NCI-H345 treated with DMSO at 0.1 percent for 48 hours (cell line): Measurements from ENCODE around the gene TMEM218.

Source experiments
- DNase-seq: peaks from one replicate; lab custom pipeline; 2025; ENCODE audit not compliant: unreplicated experiment; lab: John Stamatoyannopoulos, UW

Gene TMEM218

DNA sequence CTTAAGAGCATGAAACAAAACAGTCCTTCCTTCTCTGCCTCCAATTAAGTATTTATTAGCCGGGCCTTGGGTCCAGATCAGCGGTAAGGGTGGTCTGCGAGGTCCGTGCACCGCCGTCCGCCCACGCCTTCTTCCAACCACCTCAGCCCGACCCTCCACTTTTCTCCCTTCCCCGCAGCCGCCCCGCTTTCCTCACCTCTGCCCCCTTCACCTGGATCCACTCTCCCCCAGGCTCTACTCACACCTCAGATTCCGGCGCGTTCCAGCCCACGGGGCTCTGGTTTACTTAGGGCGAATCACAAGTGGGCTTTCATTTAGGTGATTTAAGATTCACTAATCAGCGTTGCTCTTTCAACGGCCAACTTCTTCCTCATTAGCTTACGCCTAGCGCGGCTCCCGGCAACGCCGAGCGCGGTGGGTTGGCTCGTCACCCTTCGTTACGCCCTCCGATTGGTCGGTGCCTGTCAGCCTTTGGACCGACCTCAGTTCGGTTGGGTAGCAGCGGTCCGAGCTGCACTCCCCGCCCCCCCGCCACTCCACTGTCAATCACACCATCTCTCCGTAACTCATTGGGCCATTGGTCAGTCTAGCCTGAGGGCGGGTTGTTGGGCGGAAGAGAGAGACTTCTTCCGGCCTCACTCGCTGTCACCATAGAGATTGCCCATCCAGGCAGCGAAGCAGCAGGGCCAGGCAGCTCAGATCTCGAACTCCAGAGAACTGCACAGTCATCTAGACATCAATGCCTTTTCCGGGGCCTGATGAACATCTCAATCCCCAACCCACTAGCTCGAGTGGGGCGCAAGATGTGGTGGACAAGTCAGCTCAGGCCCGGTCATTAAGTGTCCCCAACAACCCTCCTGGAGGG lies at the start of gene TMEM218:
TMEM218 (minus strand) TSS at position 284 of the 865 bp plus-strand sequence. CDS start 9,385 bp downstream, outside the sequence.
- peak; percentile 96 for DNase-seq

DNA sequence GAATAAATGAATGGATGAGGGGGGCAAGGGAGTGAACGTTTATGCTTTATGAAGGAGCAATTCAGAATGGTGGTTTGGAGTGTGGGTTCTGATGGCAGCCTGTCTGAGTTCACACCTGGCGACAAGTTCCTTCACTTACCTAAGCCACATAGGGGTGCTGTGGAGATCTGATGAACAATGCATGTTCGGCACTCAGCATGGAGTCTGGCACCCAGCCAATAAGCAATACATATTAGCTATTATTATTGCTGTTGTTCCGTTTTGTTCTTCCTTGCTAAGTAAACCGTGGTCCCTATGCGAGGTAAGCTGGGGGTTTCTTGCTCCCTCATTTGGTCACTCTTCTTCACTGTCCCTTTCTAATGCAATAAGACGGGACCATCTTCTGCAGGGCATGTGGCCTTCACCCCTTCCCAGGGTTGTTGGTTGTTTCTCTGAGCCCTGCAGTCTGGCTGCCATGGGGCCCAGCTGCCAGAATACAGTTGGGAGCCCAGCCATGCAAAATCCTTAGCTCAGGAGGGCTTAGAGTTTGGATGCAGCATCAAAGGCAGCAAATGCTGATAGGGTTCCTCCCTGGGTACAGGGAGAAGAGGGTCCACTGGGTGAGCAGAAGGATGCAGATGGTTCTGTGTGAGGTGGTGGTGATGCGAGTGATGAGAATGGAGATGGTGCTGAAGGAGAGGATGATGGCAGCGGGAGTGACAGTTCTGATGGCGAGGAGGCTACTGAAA lies 46.7 kb upstream of the TMEM218 start:
- no peak for DNase-seq

DNA sequence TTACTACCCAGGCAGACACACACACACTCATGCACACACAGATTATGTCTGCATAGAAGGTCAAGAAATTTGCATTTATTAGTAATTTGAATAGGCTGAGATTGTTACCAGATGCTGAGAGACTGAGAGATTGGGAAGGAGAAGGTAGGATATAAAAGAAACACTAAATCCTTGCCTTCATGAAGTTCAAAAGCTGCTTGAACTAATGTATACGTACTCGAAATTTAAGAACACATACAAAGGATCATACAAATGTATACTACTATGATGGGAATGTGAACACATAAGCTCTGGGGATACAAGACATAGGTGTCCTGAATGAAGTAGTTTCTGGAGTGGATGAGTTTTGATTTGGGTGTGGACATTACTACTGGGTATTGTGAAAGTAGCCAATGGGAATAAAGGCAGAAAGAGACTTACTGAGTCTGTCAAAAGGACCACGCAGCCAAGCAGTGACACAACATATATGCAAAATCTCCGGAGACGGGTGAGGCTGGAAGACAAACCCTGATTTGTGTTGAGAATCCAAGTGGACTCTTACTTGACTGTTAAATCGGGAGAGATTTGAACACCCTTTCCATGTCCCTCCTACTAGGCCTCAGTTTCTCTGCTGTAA lies 45.8 kb upstream of the TMEM218 start:
- no peak for DNase-seq

DNA sequence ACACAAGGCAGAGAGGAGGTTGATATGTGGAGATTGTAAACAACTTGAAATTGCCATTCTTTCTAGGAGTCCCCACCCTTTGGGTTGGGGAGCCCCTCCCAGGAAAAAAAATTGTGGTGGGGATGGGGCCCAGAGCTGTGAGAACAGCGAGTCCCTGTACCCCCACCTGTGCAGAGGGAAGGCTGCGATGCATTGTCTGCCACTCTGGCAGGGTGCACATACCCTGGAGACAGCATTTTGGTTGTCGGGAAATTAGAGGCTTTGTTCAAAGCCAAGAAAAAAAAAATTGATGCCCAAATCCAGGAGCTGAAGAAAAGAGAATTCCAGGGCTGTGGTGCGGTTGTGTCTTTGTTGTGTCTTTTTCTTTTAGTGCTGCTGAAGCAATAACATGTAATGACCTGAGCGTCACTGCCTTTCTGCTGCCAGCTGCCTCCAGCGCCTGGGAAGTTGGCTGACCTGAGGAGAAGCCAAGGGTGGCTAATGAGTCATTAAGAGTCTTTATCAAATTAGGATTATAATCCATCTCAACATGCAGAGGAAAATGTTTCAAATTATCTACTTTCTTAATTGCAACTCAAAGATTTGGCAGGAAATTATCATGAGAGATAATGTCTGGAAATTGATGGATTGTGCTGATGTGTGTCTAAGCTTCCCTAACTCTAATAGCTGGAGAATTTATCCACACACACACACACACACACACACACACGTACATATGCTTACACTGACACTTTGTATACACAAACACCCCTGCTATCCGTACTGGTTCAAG lies 45.1 kb upstream of the TMEM218 start:
- no peak for DNase-seq

DNA sequence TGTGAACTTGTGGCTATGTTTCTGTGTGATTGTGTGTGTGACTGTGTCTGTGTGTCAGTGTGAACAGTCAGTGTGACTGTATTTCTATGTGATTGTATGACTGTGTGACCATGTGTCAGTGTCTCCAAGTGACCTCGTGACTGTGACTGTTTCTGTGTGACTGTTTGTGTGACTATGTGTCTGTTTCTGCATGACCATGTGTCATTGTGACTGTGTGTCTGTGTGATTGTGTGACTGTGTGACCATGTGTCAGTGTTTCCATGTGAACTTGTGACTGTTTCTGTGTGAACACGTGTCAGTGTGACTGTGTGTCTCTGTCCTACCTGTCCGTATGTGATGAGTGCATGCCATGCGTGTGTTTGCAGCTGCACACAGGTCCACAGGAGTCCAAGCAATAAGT lies 44.3 kb upstream of the TMEM218 start:
- DNase-seq: no peak

GRCh38 chr11:125155100-125155444 lies 43.6 kb upstream of the TMEM218 start:
- no peak for DNase-seq

GRCh38 chr11:125154378-125155099 lies 43.1 kb upstream of the TMEM218 start:
- DNase-seq: no peak

GRCh38 chr11:125153837-125154236 lies 42.4 kb upstream of the TMEM218 start:
- DNase-seq: no peak

DNA sequence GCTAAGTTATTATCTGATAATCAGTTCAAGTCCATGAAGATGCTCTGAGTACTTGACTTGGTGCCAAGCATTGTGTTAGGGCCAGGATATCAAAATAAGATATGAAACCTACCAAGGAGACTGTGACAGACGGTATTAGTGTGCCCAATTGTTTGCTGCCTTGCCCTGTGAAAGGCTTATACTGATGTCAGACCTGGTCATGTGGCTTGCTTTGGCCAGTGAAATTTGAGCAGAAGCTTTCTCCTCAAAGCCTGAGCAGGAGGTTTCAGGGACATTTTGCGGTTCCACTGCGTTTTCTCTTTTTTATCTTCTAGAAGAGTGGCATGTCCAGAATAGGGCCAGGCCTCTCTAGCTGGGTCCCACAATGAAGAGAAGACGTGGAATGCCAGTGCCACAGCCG lies 37.3 kb upstream of the TMEM218 start:
- no peak for DNase-seq

DNA sequence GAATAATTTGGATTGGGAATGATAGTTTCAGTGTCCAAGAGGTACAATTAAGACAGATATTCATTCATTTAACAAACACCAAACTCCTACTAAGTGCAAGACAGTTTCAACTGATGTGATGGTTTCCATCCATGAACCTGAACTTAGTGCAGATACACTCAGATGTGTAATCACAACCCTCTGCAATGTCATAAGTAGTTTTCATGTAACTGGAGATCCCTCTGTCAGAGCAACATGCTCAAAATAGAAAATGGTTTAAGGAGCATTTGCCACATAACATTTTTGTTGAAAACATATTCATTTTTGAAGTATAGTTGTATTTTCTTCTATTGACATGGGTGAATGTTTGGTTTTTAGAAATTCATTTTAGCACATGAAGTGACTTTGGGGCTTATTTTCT lies 36.6 kb upstream of the TMEM218 start:
- no peak for DNase-seq

DNA sequence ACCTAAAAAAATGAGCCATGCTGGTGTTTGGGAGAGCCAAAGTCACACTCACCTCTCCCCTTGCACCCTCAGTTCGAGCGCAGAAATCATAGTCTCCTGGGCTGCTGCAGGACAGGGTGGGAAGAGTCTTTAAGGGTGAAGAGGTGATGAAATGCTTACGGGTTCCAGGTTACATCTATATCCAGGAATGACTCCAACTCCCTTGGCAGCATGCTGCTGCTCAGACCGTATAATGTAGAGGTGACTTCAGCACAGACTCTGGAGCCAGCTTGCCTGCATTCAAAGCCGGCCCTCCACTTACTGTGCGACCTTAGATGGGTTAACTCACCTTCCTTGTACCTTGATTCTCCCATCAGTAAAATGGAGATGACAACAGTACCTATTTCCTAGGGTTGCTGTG lies 35.9 kb upstream of the TMEM218 start:
- DNase-seq: no peak

- no peak for DNase-seq
These were observed 34.8 kb upstream of the TMEM218 start for GRCh38 chr11:125146232-125146631.

GRCh38 chr11:125141686-125142535 lies 30.5 kb upstream of the TMEM218 start:
- no peak for DNase-seq

DNA sequence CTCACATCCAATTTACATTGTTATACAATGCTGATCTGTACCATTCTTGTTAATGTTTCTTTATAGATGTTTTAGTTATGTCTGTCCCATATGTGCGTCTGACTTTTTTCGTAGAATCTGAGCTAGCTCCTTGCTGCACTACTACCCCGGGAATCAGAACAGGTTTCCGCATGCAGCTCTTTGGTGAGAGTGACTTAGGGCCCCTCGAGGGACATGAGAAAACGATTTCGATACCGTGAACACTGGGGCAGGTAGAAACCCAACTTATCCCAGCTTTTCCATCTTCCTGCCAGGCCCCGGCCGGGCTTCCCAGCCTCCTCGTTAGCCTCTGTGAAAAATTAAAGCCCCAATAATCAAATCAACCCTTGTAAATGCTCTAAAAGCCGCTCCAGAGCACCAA lies 29.8 kb upstream of the TMEM218 start:
- DNase-seq: no peak

DNA sequence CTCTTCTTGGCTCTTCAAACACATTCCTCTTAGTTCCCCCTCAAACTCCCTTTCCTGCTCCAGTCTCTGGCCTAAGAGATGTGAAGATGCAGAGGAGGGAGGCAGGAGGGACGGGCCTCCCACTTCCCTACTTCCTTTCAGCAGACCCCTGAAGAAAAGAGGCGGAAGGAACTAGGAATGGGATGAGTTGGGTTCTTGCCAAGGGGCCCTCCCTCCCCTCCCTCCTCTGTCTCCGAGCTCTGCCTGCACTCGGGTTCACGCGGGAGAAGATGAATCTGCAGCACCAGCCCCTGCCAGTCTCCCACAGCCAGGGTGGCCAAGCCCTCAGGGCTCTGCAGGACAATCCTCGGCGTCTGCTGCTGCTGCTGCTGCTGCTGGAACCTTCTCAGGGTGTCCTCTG lies 28.8 kb upstream of the TMEM218 start:
- no peak for DNase-seq

- DNase-seq: no peak
These were observed 28.4 kb upstream of the TMEM218 start for GRCh38 chr11:125139778-125140177.

DNA sequence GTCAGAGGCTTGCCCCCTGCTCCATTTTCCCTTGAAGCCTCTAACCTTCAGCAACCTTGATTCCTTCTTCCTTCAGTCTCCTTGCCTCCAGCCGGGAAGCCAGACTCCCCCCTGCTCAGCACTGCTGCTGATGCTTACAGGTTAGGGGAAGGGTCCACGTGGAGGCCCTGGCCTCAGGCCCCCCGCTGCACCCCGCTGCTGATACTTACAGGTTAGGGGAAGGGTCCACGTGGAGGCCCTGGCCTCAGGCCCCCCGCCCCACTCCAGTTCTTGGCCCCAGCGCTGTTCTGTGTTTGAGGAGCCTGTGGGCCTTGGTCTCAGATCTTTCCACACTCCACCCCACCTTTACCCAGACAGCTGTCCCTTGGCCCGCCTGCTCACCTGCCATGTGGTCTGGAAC lies 27.5 kb upstream of the TMEM218 start:
- DNase-seq: no peak

GRCh38 chr11:125136001-125136400 lies 24.6 kb upstream of the TMEM218 start:
- no peak for DNase-seq

- no peak for DNase-seq
These were observed 21.2 kb upstream of the TMEM218 start for GRCh38 chr11:125132596-125132995.

DNA sequence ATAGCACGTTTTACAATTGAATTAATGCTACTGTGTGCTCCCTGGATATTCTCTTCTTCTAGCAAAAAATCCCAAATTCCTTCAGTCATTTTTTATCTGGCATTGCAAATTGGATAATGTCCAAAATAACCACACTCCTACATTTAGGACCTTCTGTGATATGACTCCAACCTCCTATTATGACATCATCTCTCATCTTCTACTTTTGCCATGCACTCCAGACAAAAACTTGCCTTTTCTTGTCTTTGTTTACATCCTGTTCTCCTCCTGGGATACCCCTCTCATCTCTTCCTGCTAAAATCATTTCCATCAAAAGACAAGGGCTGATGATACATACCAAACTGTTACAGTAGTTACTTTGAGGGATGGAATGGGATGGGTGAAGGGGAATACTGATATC lies 20.6 kb upstream of the TMEM218 start:
- no peak for DNase-seq
